K562 (cell line): Measurements from ENCODE around the gene PPL. TPM values are rescaled to one million over a fixed set of nuclear protein-coding genes. Genes with fewer than 3 reads are reported as not detected.

ENCODE experiments used
- ATAC-seq: fragments of 200-7000 bp; cut with Tn5 transposase; 3 replicates; pipeline ENCODE4 v1.9.1; 2020; ENCODE audit warnings: moderate library complexity
- BruUV-seq: library from RNA; stranded (reverse); fragments of 400-500 nt; replicated peaks from 2 replicates; lab custom pipeline; 2021; lab: Mats Ljungman, UMichigan
- CTCF ChIA-PET: fragments of 300-600 bp; formaldehyde crosslinking; extraction: SDS; loops from one replicate; lab custom pipeline; 2021; ENCODE audit warnings: low intra/inter-chr PET ratio; lab: Yijun Ruan, JAX
- POLR2A ChIA-PET: fragments of 300-600, 350-650 bp; sonication (Branson Sonifier 250); formaldehyde crosslinking; extraction: SDS; loops from one replicate; lab custom pipeline; 2021; ENCODE audit warnings: antibody characterized with exemption, inconsistent platforms; lab: Yijun Ruan, JAX
- DNase-seq, 4 experiments: peaks; one replicate each; pipeline versions ENCODE4 v3.0.0 to v3.0.0-alpha.2; 2011 to 2018; ENCODE audit warnings: low spot score in 3 of 4, mixed read lengths in 3 of 4; ENCODE audit errors: extremely low read depth in 1 of 4
- FAIRE-seq: peaks from 2 replicates; lab custom pipeline; 2011; peaks lifted over from hg19 to GRCh38; lab: Jason Lieb, UNC
- H2AFZ ChIP-seq: 2 replicates; pipeline ENCODE4 v1.6.0; 2011; ENCODE audit warnings: low read depth, low read length, control low read depth, inconsistent platforms
- H3K27ac ChIP-seq: fragments of 200-600 bp; 3 replicates; pipeline ENCODE4 v1.8.0; 2011; ENCODE audit warnings: low read depth, mild to moderate bottlenecking, control low read depth, inconsistent platforms, low read length, moderate library complexity, mixed read lengths; ENCODE audit errors: extremely low read depth
- H3K27me3 ChIP-seq, 2 experiments: fragments of 300-600 bp in 1 of 2; 2 replicates in 1 of 2; 3 replicates in 1 of 2; pipeline versions ENCODE4 v1.6.0 to v1.8.0; 2011; ENCODE audit warnings: inconsistent platforms in 2 of 2, low read length in 2 of 2, mild to moderate bottlenecking in 1 of 2, mixed read lengths in 1 of 2, moderate library complexity in 1 of 2; ENCODE audit not compliant: control insufficient read depth in 2 of 2, insufficient read depth in 2 of 2
- H3K36me3 ChIP-seq: fragments of 300-600 bp; 3 replicates; pipeline ENCODE4 v1.8.0; 2011; ENCODE audit warnings: mild to moderate bottlenecking, low read length, inconsistent platforms; ENCODE audit not compliant: control insufficient read depth, insufficient read depth
- H3K4me1 ChIP-seq, 2 experiments: fragments of 200-600 bp in 1 of 2; replicated peaks in 1 of 2; 2 replicates in 1 of 2; 3 replicates in 1 of 2; pipeline versions ENCODE4 v1.5.1 to v1.8.0; 2011; ENCODE audit warnings: inconsistent platforms in 2 of 2, low read length in 2 of 2, mild to moderate bottlenecking in 1 of 2, mixed read lengths in 1 of 2, moderate library complexity in 1 of 2; ENCODE audit not compliant: control insufficient read depth in 2 of 2, insufficient read depth in 2 of 2
- H3K4me2 ChIP-seq: 2 replicates; pipeline ENCODE4 v1.6.1; 2011; ENCODE audit warnings: low read length, control low read depth, inconsistent platforms, mixed read lengths; ENCODE audit not compliant: insufficient read depth
- H3K4me3 ChIP-seq: fragments of 200-600 bp; sonication (generic), shearing (Covaris generic); 2 replicates; pipeline ENCODE4 v1.5.1; 2016; ENCODE audit warnings: control low read depth, inconsistent platforms
- H3K79me2 ChIP-seq: fragments of 200-600 bp; 3 replicates; pipeline ENCODE4 v1.8.0; 2011; ENCODE audit warnings: low read length, inconsistent platforms; ENCODE audit not compliant: control insufficient read depth, insufficient read depth
- H3K9ac ChIP-seq, 2 experiments: 2 replicates each; pipeline versions ENCODE4 v1.6.0 to v1.6.1; 2011; ENCODE audit warnings: low read depth in 2 of 2, low read length in 2 of 2, control low read depth in 1 of 2, inconsistent platforms in 1 of 2, mild to moderate bottlenecking in 1 of 2, mixed read lengths in 1 of 2; ENCODE audit not compliant: insufficient read depth in 1 of 2
- H3K9me1 ChIP-seq: one replicate; pipeline ENCODE4 v1.6.0; 2011; ENCODE audit warnings: inconsistent platforms, mild to moderate bottlenecking, low read length, moderate library complexity; ENCODE audit not compliant: control insufficient read depth, insufficient read depth
- H3K9me3 ChIP-seq: replicated peaks from 2 replicates; pipeline ENCODE4 v1.5.1; 2011; ENCODE audit warnings: low read depth, low read length, inconsistent platforms; ENCODE audit not compliant: control insufficient read depth, insufficient read depth
- H4K20me1 ChIP-seq: replicated peaks from 2 replicates; pipeline ENCODE4 v1.6.1; 2011; ENCODE audit warnings: low read length, inconsistent platforms, mixed read lengths; ENCODE audit not compliant: control insufficient read depth, insufficient read depth
- MAZ ChIP-seq, 2 experiments: fragments of 450-650 bp in 1 of 2; sonication (generic) in 1 of 2; formaldehyde crosslinking; IDR thresholded peaks in 1 of 2; conservative IDR thresholded peaks in 1 of 2; 2 replicates each; pipeline versions ENCODE4 v1.4.0 to v1.5.0; 2020; ENCODE audit warnings: mild to moderate bottlenecking in 1 of 2, missing genetic modification reagents in 1 of 2
- ZNF263 ChIP-seq: sonication (generic); formaldehyde crosslinking; IDR thresholded peaks from 2 replicates; pipeline ENCODE4 v1.8.0; 2022; ENCODE audit warnings: mild to moderate bottlenecking, missing genetic modification reagents, borderline replicate concordance
- WGBS: fragments of 100-300 bp; shearing (Covaris generic); methylation state at CpG from one replicate; pipeline ENCODE4 v1.1.6; 2016; ENCODE audit warnings: low coverage, mixed read lengths; ENCODE audit not compliant: insufficient coverage; ENCODE audit errors: missing lambda C conversion rate; 5-methylcytosine and 5-hydroxymethylcytosine counted together
- in situ Hi-C: fragments of 300-500 bp; cut with MboI; formaldehyde crosslinking; loops from 4 replicates; pipeline ENCODE4 v1.15.0; 2018; ENCODE audit warnings: inconsistent platforms, mixed read lengths
- intact Hi-C: fragments of 100-400 bp; cut with micrococcal nuclease; formaldehyde crosslinking; loops from 2 replicates; pipeline ENCODE4 v1.14.2; 2022
- polyA plus RNA-seq, 8 experiments: library from polyadenylated mRNA; depleted of rRNA in 4 of 8; stranded (reverse) in 5 of 8; unstranded in 3 of 8; fragments of >200 nt; fragmentation: Nextera tagmentation in 2 of 8; fragmentation: Illumina TruSeq in 1 of 8; extraction: Ambion mirVana in 2 of 8; extraction: Trizol in 1 of 8; gene quantifications; 2 replicates each; pipeline versions ENCODE4 v1.2.1 to v1.2.3, GENCODE V29; 2011 to 2014; ENCODE audit warnings: inconsistent platforms in 1 of 8, missing spikeins in 1 of 8
- total RNA-seq, 7 experiments: library from RNA; depleted of rRNA in 6 of 7; stranded (reverse); fragments of >200 nt in 6 of 7; fragmentation: Illumina TruSeq in 2 of 7; extraction: Trizol in 2 of 7; gene quantifications; 2 replicates each; pipeline versions ENCODE4 v1.2.1 to v1.2.3, GENCODE V29; 2011 to 2021; ENCODE audit warnings: low replicate concordance in 1 of 7

Gene PPL
- total and polyA plus RNA-seq, 9 of the 15 experiments (the other 6 are each of a cell fraction or from before 2014, with no cell fraction given) = 0.01 to 0.15 (median 0.07) TPM; not detected in 3

- FAIRE-seq (no peak), ATAC-seq (no peak)
These were observed 12.2 kb upstream of the PPL start for GRCh38 chr16:4948903-4949766.

More at GRCh38 chr16:4948903-4949766, 12.2 kb upstream of the PPL start:
- no peak for TF ChIP-seq MAZ (CRISPR knock-in tag; conservative IDR thresholded peaks at IDR 0.05 in 1 of 2, IDR thresholded peaks at IDR 0.05 in 1 of 2)
- TF ChIP-seq ZNF263 (CRISPR knock-in tag) = peak; percentile 72
- H3K4me2 ChIP-seq = no peak overlapping the region
- 0 out of 2 replicates have a peak, but pooled peaks cover 4% of the 10 kb centered on the region for H4K20me1 ChIP-seq
- no peak overlapping the region for H3K4me3 ChIP-seq
- POLR2A ChIA-PET = interaction anchor here (0.7 to 1.0 kb wide), 3 partner anchors 9 to 75 kb away, joined by 3 to 4 read pairs (median 3); partner anchors contain the start of gene SEC14L5
- H3K9me3 ChIP-seq = no peaks in the 10 kb centered on the region
- peak overlapping the region in 1 of 2 experiments; percentile 26; a peak in 1 of 4 replicates for H3K9ac ChIP-seq
- no peak overlapping the region for H2AFZ ChIP-seq
- DNase-seq = no peak
- peaks cover 4 to 25% of the 10 kb centered on the region in 2 experiments; a peak in 3 of 5 replicates for H3K4me1 ChIP-seq
- WGBS = 19% methylated on average over 15 of the region's 16 CpGs
- intact Hi-C loops = no loop called here
- H3K27ac ChIP-seq = no peak overlapping the region
- CTCF ChIA-PET = no interaction called here
- H3K36me3 ChIP-seq = no peaks in the 10 kb centered on the region
- peaks cover 14 to 36% of the 10 kb centered on the region in 2 experiments; a peak in 4 of 5 replicates for H3K27me3 ChIP-seq
- no peaks in the 10 kb centered on the region for H3K9me1 ChIP-seq
- in situ Hi-C loops = no loop called here
- no peaks in the 10 kb centered on the region for H3K79me2 ChIP-seq
- no TSS peak for BruUV-seq
